Regular cardiac myocyte (primary cell): ENCODE measurements around the gene OR1L8. TPM values are rescaled to one million over a fixed set of nuclear protein-coding genes. Genes with fewer than 3 reads are reported as not detected.

Experiments
- total RNA-seq: library from RNA; depleted of rRNA; stranded (reverse); fragments of >200 nt; gene quantifications from 2 replicates; pipeline ENCODE4 v1.2.3, GENCODE V29; 2014

The OR1L8 gene
- not detected in 2 replicates for total RNA-seq

GRCh38 chr9:122583284-122583683 lies at the start of gene OR1L8:
OR1L8 (minus strand) TSS chr9:122583384; CDS start chr9:122568477, 14,907 bp downstream.

GRCh38 chr9:122614362-122614761 lies 31.2 kb upstream of the OR1L8 start, which contains the start of gene OR1Q1:
OR1Q1 (plus strand) TSS chr9:122614738; CDS start chr9:122614738, 0 bp downstream.

GRCh38 chr9:122552812-122553211 lies 30.4 kb downstream of the OR1L8 start, which contains the start of gene OR1N2:
OR1N2 (plus strand) TSS chr9:122553112; CDS start chr9:122553212, 100 bp downstream.

GRCh38 chr9:122527193-122527592 lies 56.0 kb downstream of the OR1L8 start, which contains the start of gene OR1N1:
OR1N1 (minus strand) TSS chr9:122527293; CDS start chr9:122527293, 0 bp downstream.

GRCh38 chr9:122518841-122519240 lies 64.3 kb downstream of the OR1L8 start, which contains the start of gene OR1J4:
OR1J4 (plus strand) TSS chr9:122519141; CDS start chr9:122519141, 0 bp downstream.

Other genes with a start within 250 kb of the OR1L8 start
- gene PTGS1, start 212.4 kb downstream of the OR1L8 start, total RNA-seq, result 47.2 and 71.3 TPM in 2 replicates
- not detected in 2 replicates for gene OR1J1, start 105.5 kb downstream of the OR1L8 start, total RNA-seq
- 0.28 TPM in 1 of 2 replicates, not detected in the other for gene OR1J2, start 72.6 kb downstream of the OR1L8 start, total RNA-seq
- gene OR1J4, start 64.2 kb downstream of the OR1L8 start, total RNA-seq, result not detected in 2 replicates
- gene OR1N1, start 56.1 kb downstream of the OR1L8 start, total RNA-seq, result not detected in 2 replicates
- gene OR1N2, start 30.3 kb downstream of the OR1L8 start, total RNA-seq, result not detected in 2 replicates
- gene OR1Q1, start 31.4 kb upstream of the OR1L8 start, total RNA-seq, result not detected in 2 replicates
- gene OR1B1, start 74.2 kb upstream of the OR1L8 start, total RNA-seq, result not detected in 2 replicates
- gene OR1L1, start 78.3 kb upstream of the OR1L8 start, total RNA-seq, result not detected in 2 replicates
- gene OR1L3, start 91.7 kb upstream of the OR1L8 start, total RNA-seq, result not detected in 2 replicates
- gene OR1L4, start 140.6 kb upstream of the OR1L8 start, total RNA-seq, result not detected in 2 replicates
- gene OR1L6, start 158.9 kb upstream of the OR1L8 start, total RNA-seq, result not detected in 2 replicates
- gene OR5C1, start 205.5 kb upstream of the OR1L8 start, total RNA-seq, result not detected in 2 replicates
- gene OR1K1, start 216.7 kb upstream of the OR1L8 start, total RNA-seq, result not detected in 2 replicates
- gene PDCL, start 245.2 kb upstream of the OR1L8 start, total RNA-seq, result 47.9 and 50.7 TPM in 2 replicates